OCI-M2 (cell line): ENCODE data around the gene FANCI.
A peak's percentile ranks its signal among the peaks of the same experiment; 100 is the strongest.

Source experiments
- DNase-seq: peaks from one replicate; lab custom pipeline; 2025; ENCODE audit not compliant: unreplicated experiment; lab: John Stamatoyannopoulos, UW

The FANCI gene

GRCh38 chr15:89330881-89331595 lies 87.3 kb downstream of the FANCI start:
- no peak for DNase-seq

- DNase-seq = no peak
These were observed 88.7 kb downstream of the FANCI start for GRCh38 chr15:89332446-89332845.

- DNase-seq = no peak
These were observed 89.5 kb downstream of the FANCI start for GRCh38 chr15:89333011-89333860.

GRCh38 chr15:89333959-89334509 lies 90.3 kb downstream of the FANCI start:
- no peak for DNase-seq

DNA sequence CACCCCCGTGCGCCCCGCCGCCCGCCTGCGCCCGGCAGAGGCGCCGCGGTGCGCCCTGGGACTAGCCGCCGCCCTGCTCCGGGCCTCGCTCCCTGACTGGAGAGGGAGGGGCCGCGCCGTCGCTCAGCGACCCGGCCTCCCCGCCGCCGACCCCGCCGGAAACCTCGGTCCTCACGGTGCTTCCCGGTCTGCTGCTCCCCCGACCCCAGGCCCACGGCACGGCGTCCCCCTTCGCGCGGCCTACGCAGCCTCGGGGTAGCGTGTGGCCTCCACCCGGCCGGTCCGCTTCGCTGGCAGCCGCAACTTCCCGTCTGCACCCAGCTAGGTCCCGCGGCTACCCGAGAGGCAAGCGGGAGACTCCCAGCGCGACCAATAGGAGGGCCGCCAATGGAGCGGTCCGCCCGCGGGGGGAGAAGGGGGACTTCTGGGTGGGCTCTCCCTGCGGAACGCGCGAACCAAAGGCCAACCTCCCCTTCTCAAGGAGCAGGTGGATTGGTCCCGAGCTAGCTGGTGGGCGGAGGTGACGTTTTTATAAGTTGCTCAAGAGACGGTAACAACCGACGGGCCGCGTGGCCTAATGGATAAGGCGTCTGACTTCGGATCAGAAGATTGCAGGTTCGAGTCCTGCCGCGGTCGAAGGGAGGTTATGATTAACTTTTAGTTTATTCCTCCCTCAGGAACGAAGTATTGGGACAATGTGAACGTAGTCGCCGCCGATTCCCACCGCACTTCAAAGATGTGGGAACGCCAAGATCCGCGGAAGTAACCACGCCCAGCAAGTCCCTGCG lies 90.9 kb downstream of the FANCI start, which contains the start of gene POLG:
Gene POLG, minus strand, starts transcription at position 315 of the 788 bp plus-strand sequence. CDS start 1,070 bp downstream, outside the sequence.
- DNase-seq = peak; percentile 96

DNA sequence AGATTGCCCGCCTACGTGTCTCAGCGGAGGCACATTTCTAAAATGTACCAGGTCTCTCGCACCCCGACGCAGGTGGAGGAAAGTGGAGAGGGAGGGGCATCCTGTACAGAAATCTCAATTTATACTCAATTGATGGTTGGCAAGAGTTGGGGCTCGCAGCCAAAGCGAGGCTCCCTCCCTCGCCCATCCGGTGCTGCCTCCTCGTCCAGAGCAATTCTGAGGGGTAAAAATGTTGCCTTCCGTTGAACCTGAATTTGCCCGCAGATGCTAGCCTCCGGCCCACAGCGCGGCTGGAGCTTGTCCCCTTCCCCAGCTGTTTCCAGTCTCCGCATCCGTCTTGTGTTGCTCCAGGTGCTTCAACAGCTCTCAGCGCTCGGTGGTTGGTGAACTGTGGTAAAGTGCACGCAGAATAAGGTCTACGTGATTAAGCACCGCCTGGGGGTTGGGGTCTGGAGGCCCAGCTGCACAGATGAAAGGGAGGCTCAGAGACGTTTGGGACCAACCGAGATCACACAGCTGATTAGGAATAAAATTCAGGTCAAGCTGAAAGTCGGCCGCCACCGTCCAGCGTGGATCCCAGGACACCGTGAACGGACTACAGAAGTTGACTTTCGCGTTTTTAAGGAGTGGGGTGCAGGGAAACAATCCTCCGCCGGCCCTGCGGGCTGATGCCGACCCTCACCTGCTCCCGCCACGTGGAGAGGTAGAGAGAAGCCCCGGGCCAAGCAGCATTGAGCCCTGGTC lies 91.7 kb downstream of the FANCI start:
- no peak for DNase-seq

DNA sequence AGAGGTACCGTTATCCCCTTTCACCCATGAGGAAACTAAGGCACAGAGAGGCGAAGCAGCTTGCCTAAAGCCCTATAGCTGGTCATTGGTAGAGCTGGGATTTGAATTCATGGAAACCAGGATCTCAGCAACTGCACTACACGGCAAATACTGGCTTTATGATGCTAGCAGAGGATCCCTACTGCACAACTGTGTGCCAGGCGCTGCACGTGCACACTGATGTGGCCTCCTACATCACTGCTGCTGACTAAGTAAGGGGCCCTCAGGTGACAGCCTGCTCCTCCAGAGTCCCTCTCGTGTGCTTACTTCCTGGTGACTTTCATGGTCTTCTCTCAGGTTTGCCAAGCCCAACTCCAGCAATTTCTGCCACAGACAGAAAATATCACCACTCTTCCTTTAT lies 94.3 kb downstream of the FANCI start:
- no peak for DNase-seq

DNA sequence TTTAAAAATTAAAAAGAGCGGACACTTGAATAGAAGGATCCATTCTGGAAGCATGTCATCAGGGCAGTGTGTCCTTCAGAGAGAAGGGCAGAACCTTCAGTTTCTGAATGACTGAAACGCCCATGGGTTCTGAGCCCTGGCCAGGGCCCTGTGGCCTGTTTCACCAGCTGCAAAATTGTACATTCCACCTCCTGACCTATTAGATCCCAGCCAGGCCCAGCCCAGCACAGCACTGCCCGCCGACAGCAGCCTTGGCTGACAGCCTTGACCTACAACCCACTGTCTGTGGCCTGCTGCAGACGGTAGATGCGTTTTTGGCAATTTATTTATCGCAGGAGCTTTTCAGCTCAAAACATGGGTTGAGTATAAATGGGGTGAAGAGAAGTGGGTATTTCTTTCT lies 96.8 kb downstream of the FANCI start:
- no peak for DNase-seq

GRCh38 chr15:89341316-89342005 lies 97.7 kb downstream of the FANCI start:
- no peak for DNase-seq

DNA sequence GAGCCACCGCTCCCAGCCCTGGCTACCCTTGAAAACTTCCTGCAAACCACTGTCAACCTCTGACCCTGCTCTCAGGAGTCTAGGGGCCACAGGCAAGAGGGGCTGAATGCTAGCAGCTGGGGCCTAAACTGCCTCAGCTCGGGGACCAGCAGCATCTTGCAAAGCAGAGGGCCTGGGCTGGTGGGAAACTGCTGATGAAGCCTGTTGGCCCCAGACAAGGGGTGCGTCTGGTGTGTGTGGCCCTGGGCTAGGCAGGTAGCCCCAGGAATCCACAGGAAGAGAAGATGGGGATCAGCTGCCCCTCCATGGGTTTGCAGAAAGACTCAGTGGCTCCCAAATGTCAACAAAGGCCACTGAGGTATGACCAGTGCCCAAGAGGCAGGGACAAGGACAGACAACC lies 99.1 kb downstream of the FANCI start:
- no peak for DNase-seq

DNA sequence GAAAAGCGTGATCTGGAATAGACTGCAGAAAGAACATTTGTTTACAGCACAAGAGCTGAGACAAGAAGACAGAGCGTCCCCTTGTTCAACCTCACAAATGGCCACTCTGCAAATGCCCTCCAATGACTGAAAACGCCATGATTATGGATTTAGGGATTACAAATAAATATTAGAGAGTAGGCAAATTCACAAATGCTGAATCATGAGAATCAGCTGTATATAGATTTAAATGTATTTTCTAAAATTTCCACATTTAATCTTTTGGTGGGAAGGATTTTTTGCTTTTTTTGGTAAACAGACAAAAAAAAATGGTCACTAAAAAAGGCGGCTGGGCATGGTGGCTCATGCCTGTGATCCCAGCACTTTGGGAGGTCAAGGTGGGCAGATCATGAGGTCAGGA lies 101.5 kb downstream of the FANCI start:
- DNase-seq = no peak

GRCh38 chr15:89346516-89347231 lies 102.9 kb downstream of the FANCI start:
- no peak for DNase-seq

DNA sequence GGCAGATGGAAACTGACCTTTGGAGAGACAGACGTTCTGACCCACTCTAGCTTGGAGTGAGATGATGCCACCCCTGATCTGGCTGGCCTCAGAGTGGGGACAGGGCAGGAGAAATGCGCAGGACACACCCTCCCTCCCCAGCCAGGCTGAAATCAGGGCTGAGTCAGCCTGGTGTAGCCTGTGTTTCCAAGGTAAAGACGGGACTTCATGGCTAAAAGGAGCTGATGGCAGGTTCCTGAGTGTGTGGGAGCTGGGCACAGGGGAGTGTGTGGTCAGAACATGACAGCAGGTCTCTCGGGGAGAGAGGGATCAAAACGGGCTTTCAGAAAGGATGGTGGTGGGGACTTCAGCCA lies 105.4 kb downstream of the FANCI start:
- DNase-seq = no peak

DNA sequence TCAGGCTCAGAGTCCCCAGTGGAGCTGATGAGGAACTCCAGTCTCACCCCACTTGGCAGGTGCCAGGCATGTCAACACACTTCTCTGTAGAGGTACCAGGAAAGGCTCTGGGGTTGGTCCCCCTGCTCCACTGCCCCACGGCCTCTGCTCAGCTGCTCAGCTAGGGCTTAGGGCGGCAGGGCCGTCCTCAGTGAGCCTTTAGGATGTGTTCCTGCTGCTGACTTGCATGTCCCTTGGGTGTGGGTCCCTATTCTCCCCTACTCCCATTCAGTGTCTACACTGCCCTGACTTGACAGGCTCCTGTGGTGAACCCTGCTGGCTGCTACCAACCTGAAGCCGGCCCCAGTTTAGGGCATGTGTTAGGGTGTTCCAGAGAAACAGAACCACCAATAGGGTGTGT lies 108.7 kb downstream of the FANCI start:
- DNase-seq = no peak

DNA sequence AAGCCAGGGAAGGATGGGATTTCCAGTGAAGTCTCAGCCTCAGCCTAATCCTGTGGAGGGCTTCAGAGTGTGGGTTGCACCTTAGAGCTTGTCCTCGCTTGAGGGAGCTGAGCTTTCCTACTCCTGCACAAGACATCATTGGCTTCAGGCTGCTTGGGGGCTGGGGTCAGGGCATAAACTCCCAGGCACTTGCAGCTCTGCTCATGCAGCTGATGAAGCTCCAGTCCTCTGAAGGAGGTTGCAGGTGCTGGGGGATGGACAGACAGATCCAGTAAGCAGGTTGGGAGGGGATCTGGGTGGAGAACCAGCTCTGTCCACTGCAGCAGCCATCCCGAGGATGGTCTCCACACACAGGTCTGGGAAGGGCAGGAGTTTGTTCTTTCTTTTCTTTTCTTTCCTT lies 110.2 kb downstream of the FANCI start:
- no peak for DNase-seq

DNA sequence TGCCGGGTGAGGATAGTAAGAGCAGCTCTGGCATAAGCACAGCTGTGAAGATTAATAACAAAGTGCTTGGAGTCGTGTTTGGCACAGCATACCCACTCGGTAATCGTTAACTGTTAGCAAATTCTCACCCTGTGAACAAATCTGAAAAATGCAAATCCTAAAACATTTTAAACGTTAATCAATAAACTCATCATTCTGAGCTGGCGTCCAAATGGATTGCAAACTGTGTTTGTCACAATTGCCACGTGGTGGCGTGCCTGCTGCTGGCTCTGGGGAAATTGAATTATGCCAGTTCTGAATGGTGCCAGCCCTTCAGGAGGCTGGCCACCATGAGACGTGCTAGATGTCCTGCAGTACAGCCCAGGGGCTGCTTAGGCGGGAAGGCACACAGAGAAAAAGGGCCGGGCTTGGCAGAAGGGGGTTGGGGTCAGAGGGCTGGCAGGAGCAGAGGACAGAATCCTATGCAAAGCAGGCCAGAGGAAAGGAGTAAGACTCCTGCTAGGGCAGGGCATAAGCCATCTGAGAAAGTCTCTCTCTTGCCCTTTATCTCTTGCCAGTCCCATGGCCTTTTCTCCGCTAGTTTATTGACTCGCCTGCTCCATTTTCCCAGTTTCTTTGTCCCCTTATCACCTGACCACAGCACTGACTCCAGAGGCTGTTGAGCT lies 113.0 kb downstream of the FANCI start:
- DNase-seq = no peak

DNA sequence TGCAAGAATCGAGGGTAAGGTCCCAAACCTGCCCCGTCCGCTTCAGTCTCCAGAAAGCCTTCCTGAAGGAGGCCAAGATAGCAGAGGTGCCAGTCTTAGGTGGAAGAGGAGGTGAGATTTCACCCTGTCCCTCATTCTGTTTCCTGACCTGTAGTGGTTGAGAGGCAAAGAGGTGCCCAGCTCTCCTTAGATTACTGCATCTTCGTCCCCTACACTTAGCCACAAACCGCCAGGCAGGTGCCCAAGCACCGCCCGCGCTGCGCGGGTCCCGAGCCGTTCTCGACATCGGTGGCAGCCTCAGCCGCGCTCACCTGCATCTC lies 114.6 kb downstream of the FANCI start:
- no peak for DNase-seq

GRCh38 chr15:89358755-89359439 lies 115.1 kb downstream of the FANCI start:
- no peak for DNase-seq
